C4-2B (cell line): Measurements from ENCODE around the gene RAB7B.

Source experiments
- H3K27ac ChIP-seq: fragments of 450-650 bp; 2 replicates; pipeline ENCODE4 v1.5.1; 2017
- CTCF ChIP-seq: fragments of 450-650 bp; conservative IDR thresholded peaks from 2 replicates; pipeline ENCODE4 v1.5.1; 2017; ENCODE audit warnings: mild to moderate bottlenecking
- ZFX ChIP-seq: fragments of 450-650 bp; IDR thresholded peaks from 2 replicates; pipeline ENCODE4 v1.6.1; 2017

RAB7B gene

GRCh38 chr1:205976036-205976435 lies 27.2 kb downstream of the RAB7B start:
- no peak overlapping the region for H3K27ac ChIP-seq
- TF ChIP-seq CTCF (no peak), ZFX (no peak)

- TF ChIP-seq CTCF (no peak), ZFX (no peak)
- no peak overlapping the region for H3K27ac ChIP-seq
Measured at GRCh38 chr1:205975387-205975998, 27.7 kb downstream of the RAB7B start.

GRCh38 chr1:205974712-205975111 lies 28.5 kb downstream of the RAB7B start:
- TF ChIP-seq CTCF (no peak), ZFX (no peak)
- H3K27ac ChIP-seq, result no peak overlapping the region

GRCh38 chr1:205973377-205974232 lies 29.6 kb downstream of the RAB7B start:
- H3K27ac ChIP-seq, result no peak overlapping the region
- TF ChIP-seq ZFX (no peak), CTCF (no peak)

GRCh38 chr1:205972491-205973168 lies 30.6 kb downstream of the RAB7B start:
- H3K27ac ChIP-seq, result no peak overlapping the region
- no peak for TF ChIP-seq CTCF
- no peak for TF ChIP-seq ZFX

- TF ChIP-seq ZFX (no peak), CTCF (no peak)
- H3K27ac ChIP-seq, result no peak overlapping the region
Measured at GRCh38 chr1:205972081-205972480, 31.1 kb downstream of the RAB7B start.

- no peak overlapping the region for H3K27ac ChIP-seq
- TF ChIP-seq ZFX, result no peak
- no peak for TF ChIP-seq CTCF
Measured at GRCh38 chr1:205971082-205971481, 32.1 kb downstream of the RAB7B start.
